GM21786 (cell line): Measurements from ENCODE around the gene ANKRD33.

Source experiments
- ATAC-seq: cut with Tn5 transposase; IDR thresholded peaks from one replicate; pipeline ENCODE4 v1.9.1; 2021; ENCODE audit not compliant: unreplicated experiment

The ANKRD33 gene

DNA sequence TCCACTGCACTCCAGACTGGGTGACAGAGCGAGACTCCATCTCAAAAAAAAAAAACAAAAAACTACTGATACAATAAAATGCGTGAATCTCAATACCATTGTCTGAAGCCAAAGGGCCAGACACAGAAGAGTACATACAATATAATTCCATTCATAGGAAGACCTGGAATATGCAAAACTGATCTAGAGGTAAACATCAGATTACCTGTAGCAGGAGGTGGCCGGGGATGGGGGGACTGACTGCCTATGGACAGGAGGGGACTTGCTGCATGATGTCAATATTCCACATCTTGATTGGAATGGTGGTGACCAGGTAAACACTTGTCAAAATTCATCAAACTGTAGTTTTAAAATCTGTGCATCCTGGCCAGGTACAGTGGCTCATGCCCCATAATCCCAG is 26.9 kb upstream of the ANKRD33 start:
- ATAC-seq, result no peak

DNA sequence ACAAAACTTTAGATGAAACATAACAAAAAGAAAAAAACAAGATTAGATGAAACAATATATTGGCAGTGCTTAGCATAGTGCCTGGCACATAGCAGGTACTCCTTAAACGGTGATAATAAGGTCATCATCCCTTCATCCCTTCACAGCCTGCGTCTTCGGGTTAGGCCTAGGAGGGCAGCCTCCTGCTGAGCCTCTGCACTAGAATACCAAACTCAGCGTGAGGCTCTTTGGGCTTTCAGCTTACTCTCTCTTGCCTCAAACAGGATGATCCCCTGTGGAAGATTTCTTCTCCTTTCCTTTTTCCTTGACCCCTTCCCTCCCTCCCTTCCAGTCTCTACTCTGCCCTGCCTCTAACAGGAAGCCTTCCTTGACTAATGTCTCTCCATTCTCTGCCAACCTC is 25.0 kb upstream of the ANKRD33 start:
- ATAC-seq, result no peak

GRCh38 chr12:51863363-51863932 is 24.5 kb upstream of the ANKRD33 start:
- ATAC-seq, result no peak

GRCh38 chr12:51863933-51864832 is 23.7 kb upstream of the ANKRD33 start:
- no peak for ATAC-seq

GRCh38 chr12:51864833-51865670 is 22.9 kb upstream of the ANKRD33 start:
- no peak for ATAC-seq

GRCh38 chr12:51865757-51866270 is 22.1 kb upstream of the ANKRD33 start:
- ATAC-seq, result no peak

DNA sequence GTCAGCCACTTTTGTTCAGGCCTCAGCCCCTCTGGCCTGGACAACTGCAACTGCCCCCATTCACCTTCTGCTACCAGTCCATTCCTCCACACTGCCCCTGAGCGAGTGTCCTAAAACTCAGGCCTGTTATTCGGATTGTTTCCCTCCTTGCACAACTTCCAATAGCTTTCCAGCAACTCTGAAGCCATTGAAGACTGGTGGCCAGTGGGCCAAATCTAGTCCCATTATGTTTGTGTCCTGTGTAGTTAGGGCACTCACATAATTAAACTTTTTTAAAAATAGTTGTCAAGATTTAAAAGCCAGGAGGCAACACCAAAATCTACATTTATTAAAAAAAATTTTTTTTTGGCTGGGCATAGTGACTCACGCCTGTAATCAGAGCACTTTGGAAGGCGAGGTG is 21.6 kb upstream of the ANKRD33 start:
- ATAC-seq, result no peak

GRCh38 chr12:51866762-51867161 is 21.1 kb upstream of the ANKRD33 start:
- no peak for ATAC-seq

GRCh38 chr12:51867371-51867770 is 20.5 kb upstream of the ANKRD33 start:
- no peak for ATAC-seq

DNA sequence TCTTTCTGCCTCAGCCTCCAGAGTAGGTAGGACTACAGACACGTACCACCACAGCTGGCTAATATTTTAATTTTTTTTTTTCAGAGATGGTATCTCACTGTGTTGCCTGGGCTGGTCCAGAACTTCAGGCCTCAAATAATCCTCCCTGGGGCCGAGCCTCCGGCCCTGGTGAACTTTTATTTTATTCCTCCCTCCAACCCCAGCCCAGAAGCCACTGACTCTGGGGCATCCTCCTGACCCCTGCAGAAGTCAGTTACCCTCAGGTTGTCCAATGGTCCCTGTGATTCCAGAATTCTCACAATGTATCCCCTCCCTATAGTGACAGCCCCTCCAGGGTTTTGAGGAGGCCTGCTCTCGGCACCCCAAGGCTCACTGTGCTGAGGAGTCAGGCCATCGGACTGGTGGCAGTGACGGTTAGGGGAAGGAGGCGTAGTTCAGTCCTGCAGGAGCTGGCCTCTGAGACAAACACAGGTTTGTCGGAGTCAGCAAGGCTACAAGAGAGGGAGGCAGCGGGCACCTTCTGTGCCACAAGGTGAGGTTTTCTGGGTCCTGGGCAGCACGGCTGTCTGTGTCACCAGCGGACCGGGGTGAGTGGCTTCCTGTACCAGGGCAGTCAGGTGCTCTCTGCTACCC is 20.0 kb upstream of the ANKRD33 start:
- no peak for ATAC-seq

GRCh38 chr12:51868821-51869495 is 18.9 kb upstream of the ANKRD33 start:
- no peak for ATAC-seq

DNA sequence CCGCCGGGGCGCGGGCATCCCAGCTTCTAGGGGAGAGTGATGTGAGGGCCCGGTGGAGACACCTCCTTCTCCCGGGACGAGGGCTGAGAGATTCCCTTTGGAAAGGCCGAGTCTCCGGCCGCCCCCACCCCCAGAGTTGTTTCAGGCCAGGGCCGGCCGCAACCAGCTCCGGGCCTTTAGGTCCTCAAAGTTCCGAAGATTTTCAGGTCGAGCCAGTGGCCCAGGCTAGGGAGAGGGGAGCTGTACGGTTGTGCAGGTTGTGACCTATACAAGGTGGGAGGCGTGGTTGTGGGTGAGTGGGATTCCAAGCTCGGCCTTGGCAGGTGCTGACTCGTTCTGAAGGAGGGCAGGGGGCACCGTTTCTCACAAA is 18.4 kb upstream of the ANKRD33 start:
- no peak for ATAC-seq

GRCh38 chr12:51869931-51870330 is 18.0 kb upstream of the ANKRD33 start:
- ATAC-seq, result no peak

GRCh38 chr12:51870504-51870903 is 17.4 kb upstream of the ANKRD33 start:
- no peak for ATAC-seq

- no peak for ATAC-seq
These were observed 16.8 kb upstream of the ANKRD33 start for GRCh38 chr12:51871126-51871525.

DNA sequence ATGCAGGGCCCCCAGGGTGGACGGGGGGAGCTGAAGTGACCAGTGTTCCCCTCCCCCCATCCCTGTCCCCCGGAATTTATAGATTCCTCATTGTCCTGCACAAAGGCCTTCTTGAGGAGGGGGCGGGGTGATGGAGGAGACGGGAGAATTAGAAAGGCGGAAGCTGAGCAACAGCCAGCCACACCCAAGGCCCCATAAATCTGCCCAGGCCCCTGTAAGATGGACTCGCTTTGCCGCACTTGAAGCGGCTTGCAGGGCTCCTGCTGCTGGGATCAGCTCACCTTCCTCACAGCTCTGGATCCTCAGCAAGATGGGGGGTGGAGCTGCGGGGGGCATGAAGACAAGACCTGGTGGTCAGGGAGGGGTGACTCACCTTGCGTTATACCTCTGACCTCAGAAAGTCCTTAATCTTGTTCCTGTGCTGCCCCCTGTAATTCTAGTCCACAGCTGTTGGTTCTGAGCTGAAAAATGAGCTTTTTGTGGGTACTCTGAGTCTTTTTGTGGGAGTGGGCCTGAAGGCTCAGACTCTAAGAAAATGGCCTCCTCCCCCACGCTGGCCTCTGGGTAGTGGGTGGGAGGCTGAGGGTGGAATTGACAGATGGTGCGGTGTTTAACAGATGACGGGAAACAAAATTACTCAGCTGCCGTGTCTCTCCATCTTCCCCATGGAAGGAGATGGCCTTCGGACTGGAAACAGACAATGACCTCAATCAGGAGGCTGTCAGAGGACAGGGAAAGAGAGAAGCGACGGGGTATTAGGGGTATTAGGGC is 15.8 kb upstream of the ANKRD33 start:
- no peak for ATAC-seq

DNA sequence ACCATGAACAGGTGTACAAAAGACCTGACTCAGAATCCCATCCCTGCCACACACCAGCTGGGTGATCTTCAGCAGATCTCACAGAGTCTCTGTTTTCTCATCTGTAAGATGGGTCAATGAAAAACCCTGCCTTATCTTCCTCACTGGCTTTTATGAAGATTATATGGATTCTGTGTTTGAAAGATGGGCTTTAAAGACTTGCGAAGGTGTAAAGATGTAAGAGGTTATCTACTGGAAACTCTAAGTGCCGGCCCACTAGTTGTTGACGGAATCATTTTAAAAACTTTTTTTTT is 15.3 kb upstream of the ANKRD33 start:
- no peak for ATAC-seq

GRCh38 chr12:51873251-51873994 is 14.5 kb upstream of the ANKRD33 start:
- ATAC-seq, result no peak

DNA sequence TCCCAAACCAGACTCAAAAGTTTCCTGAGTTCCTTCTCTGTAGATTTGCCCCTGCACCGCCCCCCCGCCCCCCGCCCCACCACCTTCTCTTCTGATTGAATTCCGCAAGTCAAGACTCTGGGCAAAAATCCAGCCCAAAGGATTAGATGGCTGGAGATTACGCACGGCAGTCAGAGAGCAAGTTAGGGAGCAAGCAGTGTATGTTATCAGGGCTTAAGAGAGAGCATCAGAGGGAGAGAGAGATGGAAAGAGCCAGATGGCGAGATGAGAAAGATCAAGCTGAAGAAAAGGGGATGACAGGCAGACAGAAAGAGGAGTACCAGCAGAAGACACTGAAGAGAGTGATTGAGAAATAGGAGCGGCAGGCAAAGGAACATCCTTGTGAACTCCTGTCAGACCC is 13.9 kb upstream of the ANKRD33 start:
- no peak for ATAC-seq
